NCI-H1048 (cell line): Measurements from ENCODE around the gene OR1E2.
"Not testable (repeated sequence)": the region's sequence is repeated elsewhere in the genome, so short reads cannot be mapped to it uniquely, and the experiment has no call there.

Experiments used
- DNase-seq: peaks from one replicate; lab custom pipeline; 2025; lab: John Stamatoyannopoulos, UW

OR1E2 gene, protein sequence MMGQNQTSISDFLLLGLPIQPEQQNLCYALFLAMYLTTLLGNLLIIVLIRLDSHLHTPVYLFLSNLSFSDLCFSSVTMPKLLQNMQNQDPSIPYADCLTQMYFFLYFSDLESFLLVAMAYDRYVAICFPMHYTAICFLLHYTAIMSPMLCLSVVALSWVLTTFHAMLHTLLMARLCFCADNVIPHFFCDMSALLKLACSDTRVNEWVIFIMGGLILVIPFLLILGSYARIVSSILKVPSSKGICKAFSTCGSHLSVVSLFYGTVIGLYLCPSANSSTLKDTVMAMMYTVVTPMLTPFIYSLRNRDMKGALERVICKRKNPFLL

DNA sequence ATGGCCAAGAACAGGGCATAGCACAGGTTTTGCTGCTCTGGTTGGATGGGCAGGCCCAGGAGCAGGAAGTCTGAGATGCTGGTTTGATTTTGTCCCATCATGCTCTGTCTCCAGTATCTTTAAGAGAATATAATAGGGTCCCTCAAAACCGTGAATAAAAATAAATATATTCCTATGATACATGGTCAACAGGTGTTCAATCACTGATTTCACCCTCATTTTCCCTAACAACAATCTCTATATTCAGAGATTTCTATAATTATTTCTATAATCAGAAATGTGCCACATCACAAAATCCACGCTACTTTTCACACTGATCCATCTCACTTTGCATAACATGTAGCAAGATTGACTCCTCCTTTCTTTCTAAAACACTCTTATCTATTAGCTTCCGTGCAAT, at the start of gene OR1E2:
OR1E2 (minus strand) TSS at position 101 of the 400 bp plus-strand sequence; CDS start at position 101, 0 bp downstream.
- no peak for DNase-seq

DNA sequence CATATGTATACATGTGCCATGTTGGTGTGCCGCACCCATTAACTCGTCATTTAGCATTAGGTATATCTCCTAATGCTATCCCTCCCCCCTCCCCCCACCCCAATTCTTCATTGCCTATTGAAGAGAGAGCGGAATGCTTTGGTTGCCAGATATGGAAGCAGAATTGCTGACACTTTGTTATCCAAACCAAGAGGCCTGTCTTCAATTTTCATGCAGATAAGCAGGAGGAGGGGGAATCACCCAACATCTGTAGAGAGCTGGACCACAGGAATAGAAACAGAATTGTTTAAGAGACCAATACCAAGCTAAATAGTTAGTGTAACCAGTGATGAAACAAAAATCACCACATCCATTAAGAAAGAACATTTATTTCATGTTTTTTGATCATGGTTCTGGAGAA, 49.2 kb upstream of the OR1E2 start:
- DNase-seq: no peak

DNA sequence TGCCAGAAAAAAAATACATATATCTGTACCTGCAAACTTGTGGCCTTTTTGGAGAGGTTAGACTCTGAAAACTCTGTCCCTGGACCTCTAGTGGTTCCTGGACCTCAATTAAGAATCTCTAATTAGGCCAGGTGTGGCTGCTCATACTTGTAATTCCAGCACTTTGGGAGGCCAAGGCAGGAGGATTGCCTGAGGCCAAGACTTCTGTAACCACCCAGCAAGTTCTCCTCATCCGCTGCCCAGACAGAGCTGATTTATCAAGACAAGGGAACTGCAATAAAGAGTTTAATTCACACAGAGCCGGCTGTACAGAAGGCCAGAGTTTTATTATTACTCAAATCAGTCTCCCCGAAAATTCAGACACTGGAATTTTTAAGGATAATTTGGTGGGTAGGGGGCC, 46.3 kb upstream of the OR1E2 start:
- no peak for DNase-seq

DNA sequence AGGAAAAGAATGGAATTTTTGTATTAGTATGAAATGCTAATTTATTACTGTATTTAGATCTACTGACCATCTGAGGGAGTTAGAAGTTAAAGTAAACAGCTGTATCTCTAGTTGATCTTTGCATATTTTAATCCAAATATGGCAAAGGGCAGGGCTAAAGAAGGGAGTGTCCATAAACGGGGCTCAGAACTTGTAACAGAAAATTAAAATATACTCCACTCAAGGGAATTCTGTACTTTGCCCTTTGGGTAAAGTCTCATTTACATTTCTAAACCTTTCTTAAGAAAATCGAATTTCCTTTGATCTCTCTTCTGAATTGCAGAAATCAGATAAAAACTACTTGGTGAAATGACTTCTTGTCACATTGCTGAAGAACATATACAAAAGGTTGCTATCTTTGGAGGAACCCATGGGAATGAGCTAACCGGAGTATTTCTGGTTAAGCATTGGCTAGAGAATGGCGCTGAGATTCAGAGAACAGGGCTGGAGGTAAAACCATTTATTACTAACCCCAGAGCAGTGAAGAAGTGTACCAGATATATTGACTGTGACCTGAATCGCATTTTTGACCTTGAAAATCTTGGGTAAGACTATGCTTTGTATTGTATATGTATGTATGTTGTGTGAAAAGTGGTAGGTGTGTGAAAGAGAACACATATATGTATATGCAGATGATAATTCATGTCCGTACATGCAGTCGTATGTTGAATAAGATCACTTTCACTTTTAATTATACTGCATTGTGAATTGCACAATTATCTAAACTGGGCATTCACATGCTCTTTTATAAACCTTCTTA, 42.4 kb upstream of the OR1E2 start, which contains the start of gene ASPA:
ASPA (plus strand) TSS at position 186 of the 799 bp plus-strand sequence; CDS start at position 349, 163 bp downstream.
- DNase-seq: no peak

DNA sequence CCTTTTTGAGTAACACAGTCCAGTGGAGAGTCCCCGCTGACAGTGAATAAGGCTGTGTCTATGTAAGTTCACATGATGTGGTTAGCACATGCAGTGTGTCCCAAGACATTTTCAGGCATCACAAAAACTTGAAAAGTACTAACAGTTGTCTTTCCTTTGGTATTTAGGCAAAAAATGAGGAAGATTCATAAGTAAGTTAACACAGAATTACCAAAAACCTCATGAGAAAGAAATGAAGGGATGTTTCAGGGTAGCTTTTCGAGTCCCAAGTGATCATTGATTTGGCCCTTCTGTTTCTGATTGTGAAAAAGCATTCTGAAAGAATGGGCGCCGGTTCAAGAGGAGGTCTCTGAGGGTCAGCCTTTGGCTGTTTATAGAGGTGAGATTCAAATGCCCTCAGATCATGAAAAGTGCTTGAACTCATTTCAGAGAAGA, 41.6 kb upstream of the OR1E2 start:
- no peak for DNase-seq

DNA sequence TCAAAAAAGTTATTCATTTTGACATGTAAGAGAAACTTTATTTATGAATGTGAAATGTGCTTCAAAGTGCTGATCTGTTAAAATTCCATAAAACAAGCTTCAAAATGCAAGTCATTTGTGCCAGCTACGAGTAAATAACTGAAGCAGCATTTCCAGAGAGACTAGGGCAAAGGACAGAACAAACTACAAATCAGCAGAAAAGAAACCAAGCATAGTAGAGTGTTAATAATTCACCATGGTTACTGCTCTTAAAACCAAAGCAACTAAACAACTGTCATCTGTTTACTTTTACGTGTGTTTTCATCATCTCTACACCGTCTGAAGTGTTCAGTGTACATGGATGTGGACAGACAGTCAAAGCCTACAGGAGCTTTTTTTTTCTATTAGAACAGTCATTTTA, 40.6 kb upstream of the OR1E2 start:
- DNase-seq: no peak

DNA sequence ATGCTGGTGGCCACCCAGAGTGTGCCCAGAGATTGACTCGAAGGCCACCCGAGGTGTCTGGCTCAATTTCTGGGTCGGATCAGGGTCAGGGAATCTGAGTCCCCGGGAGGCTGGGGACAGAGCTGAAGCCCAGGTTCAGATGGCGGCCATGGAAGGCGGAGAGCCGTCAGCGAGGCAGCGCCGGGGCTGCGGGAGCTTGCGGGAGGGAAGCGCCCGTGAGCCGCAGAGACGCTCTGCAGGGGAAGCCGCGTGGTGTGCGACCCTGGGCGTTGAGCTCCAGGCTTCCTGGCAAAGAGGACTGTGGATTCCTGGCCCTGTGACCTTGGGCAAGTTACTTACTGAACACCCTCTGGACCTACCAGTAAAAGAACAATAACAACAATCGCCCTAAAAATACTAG, 38.5 kb upstream of the OR1E2 start:
- DNase-seq: no peak

DNA sequence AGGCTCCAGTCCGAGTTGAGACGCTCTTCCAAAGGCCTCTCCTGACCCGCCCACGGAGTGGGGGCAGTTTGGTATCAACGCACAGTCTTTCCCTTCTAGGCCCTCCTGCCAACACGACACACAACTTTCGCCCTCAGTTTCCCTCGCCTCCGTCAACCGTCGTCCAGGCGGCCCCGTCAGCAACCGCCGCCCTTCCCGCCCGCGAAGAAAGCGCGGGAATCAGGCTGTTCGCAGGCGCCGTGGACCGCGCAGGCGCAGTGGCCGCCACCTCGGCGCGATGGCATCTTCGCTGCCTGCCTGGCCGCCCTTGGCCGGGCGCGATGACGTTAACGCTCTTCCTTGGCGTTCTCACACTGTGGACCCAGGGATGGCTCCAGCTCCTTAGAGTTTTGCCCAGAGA, 38.0 kb upstream of the OR1E2 start, which contains the start of gene SPATA22:
SPATA22 (minus strand) TSS at position 221 of the 400 bp plus-strand sequence. CDS start 2,494 bp downstream, outside the sequence.
- DNase-seq: no peak

DNA sequence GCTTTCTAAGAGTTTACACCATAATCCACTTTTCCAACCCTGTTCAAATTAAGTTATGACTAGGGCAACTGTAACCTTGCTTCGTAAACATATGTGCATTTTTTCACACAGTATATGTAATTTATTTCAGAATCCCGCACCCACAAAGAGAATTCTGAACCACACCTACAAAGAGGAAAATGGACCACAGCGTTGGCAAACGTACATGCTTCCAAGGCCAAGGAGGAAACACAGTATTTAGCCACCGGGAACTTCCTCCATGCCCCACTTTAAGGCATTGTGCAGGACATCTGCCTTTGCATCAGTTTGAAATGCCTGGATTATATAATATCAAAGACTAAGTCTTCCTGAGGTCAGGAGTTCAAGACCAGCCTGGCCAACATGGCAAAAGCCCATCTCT, 35.9 kb upstream of the OR1E2 start:
- no peak for DNase-seq

DNA sequence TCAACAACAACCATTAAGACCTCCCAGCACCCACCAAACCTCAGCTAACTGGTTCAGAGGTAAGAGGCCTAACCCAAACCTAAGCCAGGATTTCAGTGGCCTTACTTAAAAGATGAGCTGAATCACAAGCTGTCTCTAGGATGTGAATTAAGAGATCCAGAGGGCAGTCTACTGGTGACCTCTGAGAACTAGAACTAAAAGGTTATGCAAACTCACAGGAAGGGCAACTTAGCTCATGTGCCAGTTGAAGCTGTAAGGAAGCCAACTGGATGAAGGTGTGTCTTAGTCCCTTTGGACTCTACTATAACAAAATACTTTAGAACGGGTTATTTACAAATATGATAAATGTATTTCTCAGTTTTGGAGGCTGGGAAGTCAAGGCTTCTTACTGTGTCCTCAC, 32.7 kb upstream of the OR1E2 start:
- DNase-seq: not testable (repeated sequence)

DNA sequence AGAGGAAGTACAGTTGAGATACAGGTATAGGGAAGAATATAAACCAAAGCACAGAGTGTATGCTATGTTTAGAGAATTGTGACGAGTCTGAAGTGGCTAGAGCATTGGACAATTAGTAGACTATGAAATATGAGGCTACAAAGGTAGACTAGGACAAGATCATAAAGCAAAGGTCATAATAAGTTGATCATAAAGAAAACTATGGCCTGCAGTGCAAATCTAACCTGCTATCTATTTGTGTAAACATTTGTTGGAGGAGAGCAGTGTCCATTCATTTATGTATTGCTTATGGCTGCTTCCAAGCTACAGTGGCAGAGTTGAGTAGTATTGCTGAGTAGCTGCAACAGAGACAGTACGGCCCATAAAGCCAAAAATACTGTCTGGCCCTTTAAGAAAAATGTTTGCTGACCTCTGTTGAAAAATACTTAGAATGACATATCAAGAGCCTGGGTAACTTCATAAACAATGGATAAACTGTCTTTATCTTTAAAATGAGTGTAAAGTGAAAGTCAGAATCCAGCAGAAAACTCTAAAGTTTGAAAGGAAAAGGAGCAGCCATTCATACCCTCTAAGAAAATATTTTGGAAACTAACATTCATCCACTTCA, 14.5 kb upstream of the OR1E2 start:
- no peak for DNase-seq

DNA sequence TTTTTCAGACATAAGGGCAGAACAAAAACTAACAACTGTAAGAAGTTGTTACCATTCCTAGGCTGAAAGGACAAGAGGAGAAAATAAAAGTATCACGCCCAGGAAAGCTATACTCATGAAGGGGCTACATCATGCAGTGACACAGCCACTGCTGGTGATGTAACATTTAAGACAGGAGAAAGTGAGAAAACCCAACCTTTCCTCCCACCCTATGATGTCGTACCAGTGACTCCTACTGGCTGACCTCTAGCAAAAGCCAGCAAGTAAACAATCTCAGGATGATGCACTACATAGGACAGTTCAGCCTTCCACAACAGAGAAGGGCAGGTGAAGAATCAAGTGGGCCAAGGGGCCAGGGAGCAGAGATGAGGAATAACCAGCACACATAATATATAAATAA, 14.0 kb upstream of the OR1E2 start:
- no peak for DNase-seq

DNA sequence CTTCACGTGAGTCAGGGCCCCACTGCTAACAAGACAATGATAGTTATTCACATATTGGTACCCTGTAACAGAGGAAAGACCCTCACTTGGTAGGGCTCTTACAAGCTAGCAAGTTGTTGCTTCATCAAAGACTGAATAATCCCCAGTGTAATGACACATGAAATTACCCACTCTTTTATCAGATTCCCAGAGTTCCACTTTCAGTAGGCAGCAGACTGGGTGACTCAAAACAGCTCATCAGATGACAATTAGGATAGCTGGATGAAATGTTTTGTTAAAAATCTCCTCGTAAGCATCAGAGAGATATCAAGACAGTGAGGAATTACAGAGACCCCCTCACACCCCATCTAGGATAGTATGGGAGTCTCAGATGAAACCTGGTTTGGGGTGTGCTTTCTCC, 6.8 kb upstream of the OR1E2 start:
- DNase-seq: no peak

DNA sequence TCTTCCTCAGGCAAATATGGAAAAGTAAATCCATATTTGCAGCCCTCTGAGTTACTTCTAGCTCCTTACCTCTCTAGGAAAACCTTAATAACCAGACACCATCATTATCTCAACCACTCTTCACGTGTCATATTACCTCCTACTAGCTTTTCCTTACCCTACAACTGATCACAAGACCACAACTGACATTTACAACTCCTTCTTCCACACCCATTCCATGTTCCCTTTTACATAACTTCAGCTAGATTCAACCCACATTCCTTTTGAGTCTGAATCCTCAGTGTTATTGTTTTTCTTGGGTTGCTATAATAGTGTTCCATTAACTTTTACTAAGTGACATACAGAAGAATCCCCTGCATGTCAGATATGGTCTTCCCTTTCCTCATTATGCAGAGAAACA, 4.7 kb upstream of the OR1E2 start:
- no peak for DNase-seq

DNA sequence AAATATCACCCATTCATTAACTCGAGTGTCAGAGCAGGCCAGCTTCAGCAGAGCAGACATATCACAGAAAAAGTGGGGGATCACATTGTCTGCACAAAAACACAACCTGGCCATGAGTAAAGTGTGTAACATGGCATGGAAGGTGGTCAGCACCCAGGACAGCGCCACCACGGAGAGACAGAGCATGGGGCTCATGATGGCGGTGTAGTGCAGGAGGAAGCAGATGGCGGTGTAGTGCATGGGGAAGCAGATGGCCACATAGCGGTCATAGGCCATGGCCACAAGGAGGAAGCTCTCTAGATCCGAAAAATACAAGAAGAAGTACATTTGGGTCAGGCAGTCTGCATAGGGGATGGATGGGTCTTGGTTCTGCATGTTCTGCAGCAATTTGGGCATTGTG, 426 bp downstream of the OR1E2 start:
- DNase-seq: not testable (repeated sequence)

DNA sequence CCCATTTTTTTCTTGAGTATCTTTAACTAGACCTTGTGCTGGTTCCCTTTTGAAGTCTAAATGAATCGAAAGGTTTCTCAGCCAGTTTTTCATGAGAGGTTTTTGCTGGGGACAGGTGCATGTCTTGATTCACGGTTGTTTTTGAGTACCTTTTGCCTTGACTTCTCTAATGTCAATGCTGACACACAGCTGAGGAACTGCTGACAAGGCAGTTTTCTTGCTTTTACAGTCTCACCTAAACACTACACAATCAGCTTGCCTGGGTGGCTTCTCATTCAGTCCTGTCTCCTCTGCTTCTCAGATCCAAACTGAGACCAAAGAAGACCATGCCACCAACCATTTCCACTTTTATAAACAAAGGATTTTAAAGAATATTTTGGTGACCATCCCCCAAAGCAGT, 15.4 kb downstream of the OR1E2 start:
- DNase-seq: no peak

DNA sequence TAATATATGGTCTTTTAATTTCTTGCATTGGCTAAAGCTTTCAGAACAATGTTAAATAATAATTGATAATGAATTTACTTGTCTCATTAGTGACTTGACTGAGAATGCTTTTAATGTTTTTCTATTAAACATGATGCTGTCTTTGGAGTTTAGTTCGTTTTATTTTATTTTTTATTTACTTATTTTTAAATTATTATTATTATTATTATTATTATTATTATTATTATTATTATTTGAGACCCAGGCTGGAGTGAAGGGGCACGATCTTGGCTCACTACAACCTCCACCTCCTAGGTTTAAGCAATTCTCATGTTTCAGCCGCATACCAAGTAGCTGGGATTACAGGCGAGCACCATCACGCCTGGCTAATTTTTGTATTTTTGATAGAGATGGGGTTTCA, 18.0 kb downstream of the OR1E2 start:
- no peak for DNase-seq

DNA sequence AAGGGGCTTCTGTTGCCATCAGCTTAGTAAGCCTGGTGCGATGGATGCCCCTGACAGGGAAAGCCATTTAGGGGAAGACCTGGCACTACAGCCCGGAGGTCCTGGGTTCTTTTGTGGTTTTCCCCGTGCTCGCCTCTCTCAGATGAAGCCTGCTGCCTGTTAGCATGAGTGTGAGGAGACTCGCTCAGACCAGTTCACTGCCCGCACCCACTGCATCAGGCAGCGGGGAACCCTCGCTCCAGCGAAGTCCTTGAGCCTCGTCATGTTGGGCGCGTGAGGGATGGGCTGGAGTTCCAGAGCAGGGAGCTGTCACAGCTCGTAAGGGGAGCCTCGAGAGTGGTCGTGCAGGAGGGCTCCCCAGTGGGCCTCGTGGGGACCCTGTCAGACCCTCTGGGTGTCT, 21.4 kb downstream of the OR1E2 start:
- not testable (repeated sequence) for DNase-seq

DNA sequence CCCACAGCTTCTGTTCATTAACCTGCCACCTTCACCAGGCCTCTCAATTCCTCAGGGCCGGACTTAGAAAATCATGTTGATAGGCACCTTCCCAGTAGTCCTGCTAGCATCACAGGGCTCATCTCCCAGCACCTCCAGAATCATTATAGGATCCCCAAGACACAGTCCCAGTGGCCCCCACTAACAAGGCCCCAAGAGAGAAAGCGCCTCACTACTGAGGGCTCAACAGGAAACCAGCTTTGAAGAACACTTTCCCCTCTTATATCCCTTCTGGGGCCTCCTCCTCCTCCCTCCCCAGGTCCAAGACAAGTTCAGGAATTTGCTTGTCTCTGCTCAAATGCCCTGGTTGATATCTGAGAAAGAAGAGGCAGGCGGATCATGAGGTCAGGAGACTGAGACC, 22.6 kb downstream of the OR1E2 start, which contains the start of gene OR3A3:
OR3A3 (plus strand) TSS at position 301 of the 400 bp plus-strand sequence.
- DNase-seq: no peak

DNA sequence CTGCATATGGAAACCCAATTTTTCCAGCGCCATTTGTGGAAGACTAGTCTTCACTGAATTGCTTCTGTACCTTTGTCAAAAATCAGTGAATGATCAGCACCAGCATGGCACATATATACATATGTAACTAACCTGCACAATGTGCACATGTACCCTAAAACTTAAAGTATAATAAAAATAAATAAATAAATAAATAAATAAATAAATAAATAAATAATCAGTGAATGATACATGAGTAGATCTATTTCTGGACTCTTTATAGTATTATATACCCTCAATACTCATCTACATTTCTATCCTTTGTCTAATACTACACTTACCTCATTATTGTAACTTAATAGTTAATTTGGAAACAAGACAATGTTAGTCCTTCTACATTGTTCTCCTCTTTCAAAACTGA, 29.8 kb downstream of the OR1E2 start:
- not testable (repeated sequence) for DNase-seq

DNA sequence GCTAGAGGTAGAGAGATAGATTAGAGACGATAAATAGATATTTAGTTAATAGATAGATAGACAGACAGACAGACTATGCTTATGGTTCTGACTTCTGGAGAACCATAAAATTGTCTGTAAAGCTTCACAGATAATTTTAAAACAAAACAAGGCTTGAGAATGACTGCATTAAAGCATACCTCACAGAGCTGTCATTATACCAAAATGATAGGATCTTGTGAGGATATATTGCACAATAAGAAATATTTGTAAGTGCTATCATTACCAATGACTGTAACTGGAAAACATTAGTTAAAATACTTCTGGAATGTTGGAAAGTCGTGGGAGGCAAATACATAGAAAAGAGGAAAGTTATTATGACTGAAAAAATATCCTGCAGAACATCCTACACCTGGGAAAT, 31.9 kb downstream of the OR1E2 start:
- no peak for DNase-seq

DNA sequence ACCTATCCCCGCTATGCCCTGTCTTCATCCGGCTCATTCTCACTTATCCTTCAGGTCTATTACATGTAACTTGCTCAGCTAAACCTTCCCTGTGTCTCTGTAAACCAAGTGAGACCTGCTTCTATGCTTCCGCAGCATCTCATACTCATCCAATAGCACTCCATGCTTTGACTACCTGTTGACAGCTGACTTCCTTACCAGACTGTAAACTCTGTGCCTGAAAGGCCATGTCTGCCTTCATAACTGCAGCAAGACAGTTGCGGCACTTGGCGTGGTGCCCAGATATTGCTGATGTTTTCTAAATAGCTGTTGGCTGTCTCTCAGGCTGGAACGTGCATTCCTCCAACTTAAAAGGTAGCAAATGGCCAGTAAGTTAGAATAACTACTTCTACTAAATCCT, 33.6 kb downstream of the OR1E2 start:
- no peak for DNase-seq

DNA sequence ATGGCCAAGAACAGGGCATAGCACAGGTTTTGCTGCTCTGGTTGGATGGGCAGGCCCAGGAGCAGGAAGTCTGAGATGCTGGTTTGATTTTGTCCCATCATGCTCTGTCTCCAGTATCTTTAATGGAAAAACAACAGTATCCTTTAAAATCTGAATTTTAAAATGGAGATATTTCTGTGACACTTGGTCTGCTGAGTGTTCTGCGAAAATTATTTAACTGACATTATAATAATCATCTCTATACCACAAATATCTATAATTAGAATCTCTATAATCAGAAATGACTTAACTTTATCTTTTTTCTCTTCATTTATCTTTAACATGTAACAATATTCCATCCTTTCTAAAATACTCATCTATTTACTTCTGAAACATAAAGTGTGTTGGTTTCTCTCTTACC, 35.3 kb downstream of the OR1E2 start, which contains the start of gene OR1E1:
OR1E1 (minus strand) TSS at position 101 of the 400 bp plus-strand sequence; CDS start at position 101, 0 bp downstream.
- no peak for DNase-seq
